ENCODE data around the gene RNASEH2B. TPM values are rescaled to one million over a fixed set of nuclear protein-coding genes. Genes with fewer than 3 reads are reported as not detected.

The RNASEH2B gene
- total and polyA plus RNA-seq, 2 experiments from 2014 or later = 39.0 to 64.8 TPM

DNA sequence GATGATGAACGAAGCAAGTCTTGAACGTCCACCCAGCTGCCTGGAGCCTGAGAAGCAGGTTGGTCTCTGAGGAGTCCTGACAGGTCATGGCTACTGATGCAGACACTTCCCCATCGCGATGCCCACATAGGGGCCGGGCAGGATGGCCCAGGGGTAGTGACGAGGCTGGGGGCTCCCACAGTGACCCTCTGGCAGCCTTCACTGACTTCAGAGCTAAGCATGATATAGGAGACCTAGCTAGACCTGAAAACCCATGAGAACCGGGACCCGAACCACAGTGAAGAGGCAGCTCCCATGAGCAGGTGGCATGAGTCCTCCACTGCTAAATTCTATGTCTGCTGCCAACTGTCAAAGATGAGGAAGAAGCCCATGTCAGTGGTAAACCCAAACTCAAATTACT is 91.7 kb downstream of the RNASEH2B start:
- Mint-ChIP-seq H3K9me3 (no peaks in the 10 kb centered on the region), H3K36me3 (ENCODE audit: low read depth) (no peaks in the 10 kb centered on the region), H3K4me3 (no peak overlapping the region), H3K27me3 (ENCODE audit: insufficient read depth, low read depth, poor library complexity) (peaks cover 2% of the 10 kb centered on the region), H3K4me1 (peaks cover 21% of the 10 kb centered on the region), H3K27ac (no peak overlapping the region)
- Histone ChIP-seq H3K27ac (ENCODE audit: low read depth) (no peak overlapping the region), H4K20me1 (replicated peaks; ENCODE audit: insufficient read depth) (no peaks in the 10 kb centered on the region), H3K9me2 (ENCODE audit: insufficient read depth) (peaks cover 7% of the 10 kb centered on the region; the same call in 1 of the 2 replicates), H2AFZ (no peak overlapping the region), H3K4me3 (no peak overlapping the region), H3K4me1 (ENCODE audit: insufficient read depth) (peaks cover 8% of the 10 kb centered on the region), H3K79me2 (replicated peaks; ENCODE audit: insufficient read depth) (no peaks in the 10 kb centered on the region), H3K27me3 (ENCODE audit: insufficient read depth) (no peaks in the 10 kb centered on the region), H3K36me3 (ENCODE audit: insufficient read depth) (no peaks in the 10 kb centered on the region), H3F3A (replicated peaks; ENCODE audit: low read depth) (no peaks in the 10 kb centered on the region), H3K4me2 (no peak overlapping the region)
- TF ChIP-seq POLR2AphosphoS5 (IDR thresholded peaks at IDR 0.05; ENCODE audit: low read depth) (no peak), EZH2 (IDR thresholded peaks at IDR 0.05; ENCODE audit: low read depth, unreplicated experiment) (no peak), EZH2phosphoT487 (IDR thresholded peaks at IDR 0.05; ENCODE audit: unreplicated experiment) (no peak), STAT1 (IDR thresholded peaks at IDR 0.05; ENCODE audit: unreplicated experiment) (no peak), ZNF114 (CRISPR knock-in tag; IDR thresholded peaks at IDR 0.05) (no peak)
- TF ChIP-seq, protein P1, sequence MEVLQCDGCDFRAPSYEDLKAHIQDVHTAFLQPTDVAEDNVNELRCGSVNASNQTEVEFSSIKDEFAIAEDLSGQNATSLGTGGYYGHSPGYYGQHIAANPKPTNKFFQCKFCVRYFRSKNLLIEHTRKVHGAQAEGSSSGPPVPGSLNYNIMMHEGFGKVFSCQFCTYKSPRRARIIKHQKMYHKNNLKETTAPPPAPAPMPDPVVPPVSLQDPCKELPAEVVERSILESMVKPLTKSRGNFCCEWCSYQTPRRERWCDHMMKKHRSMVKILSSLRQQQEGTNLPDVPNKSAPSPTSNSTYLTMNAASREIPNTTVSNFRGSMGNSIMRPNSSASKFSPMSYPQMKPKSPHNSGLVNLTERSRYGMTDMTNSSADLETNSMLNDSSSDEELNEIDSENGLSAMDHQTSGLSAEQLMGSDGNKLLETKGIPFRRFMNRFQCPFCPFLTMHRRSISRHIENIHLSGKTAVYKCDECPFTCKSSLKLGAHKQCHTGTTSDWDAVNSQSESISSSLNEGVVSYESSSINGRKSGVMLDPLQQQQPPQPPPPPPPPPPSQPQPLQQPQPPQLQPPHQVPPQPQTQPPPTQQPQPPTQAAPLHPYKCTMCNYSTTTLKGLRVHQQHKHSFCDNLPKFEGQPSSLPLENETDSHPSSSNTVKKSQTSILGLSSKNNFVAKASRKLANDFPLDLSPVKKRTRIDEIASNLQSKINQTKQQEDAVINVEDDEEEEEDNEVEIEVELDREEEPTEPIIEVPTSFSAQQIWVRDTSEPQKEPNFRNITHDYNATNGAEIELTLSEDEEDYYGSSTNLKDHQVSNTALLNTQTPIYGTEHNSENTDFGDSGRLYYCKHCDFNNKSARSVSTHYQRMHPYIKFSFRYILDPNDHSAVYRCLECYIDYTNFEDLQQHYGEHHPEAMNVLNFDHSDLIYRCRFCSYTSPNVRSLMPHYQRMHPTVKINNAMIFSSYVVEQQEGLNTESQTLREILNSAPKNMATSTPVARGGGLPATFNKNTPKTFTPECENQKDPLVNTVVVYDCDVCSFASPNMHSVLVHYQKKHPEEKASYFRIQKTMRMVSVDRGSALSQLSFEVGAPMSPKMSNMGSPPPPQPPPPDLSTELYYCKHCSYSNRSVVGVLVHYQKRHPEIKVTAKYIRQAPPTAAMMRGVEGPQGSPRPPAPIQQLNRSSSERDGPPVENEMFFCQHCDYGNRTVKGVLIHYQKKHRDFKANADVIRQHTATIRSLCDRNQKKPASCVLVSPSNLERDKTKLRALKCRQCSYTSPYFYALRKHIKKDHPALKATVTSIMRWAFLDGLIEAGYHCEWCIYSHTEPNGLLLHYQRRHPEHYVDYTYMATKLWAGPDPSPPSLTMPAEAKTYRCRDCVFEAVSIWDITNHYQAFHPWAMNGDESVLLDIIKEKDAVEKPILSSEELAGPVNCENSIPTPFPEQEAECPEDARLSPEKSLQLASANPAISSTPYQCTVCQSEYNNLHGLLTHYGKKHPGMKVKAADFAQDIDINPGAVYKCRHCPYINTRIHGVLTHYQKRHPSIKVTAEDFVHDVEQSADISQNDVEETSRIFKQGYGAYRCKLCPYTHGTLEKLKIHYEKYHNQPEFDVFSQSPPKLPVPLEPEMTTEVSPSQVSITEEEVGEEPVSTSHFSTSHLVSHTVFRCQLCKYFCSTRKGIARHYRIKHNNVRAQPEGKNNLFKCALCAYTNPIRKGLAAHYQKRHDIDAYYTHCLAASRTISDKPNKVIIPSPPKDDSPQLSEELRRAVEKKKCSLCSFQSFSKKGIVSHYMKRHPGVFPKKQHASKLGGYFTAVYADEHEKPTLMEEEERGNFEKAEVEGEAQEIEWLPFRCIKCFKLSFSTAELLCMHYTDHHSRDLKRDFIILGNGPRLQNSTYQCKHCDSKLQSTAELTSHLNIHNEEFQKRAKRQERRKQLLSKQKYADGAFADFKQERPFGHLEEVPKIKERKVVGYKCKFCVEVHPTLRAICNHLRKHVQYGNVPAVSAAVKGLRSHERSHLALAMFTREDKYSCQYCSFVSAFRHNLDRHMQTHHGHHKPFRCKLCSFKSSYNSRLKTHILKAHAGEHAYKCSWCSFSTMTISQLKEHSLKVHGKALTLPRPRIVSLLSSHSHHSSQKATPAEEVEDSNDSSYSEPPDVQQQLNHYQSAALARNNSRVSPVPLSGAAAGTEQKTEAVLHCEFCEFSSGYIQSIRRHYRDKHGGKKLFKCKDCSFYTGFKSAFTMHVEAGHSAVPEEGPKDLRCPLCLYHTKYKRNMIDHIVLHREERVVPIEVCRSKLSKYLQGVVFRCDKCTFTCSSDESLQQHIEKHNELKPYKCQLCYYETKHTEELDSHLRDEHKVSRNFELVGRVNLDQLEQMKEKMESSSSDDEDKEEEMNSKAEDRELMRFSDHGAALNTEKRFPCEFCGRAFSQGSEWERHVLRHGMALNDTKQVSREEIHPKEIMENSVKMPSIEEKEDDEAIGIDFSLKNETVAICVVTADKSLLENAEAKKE (CRISPR knock-in tag; IDR thresholded peaks at IDR 0.05) = no peak
- DNase-seq (ENCODE audit: low spot score) (no peak), ATAC-seq (no peak)

DNA sequence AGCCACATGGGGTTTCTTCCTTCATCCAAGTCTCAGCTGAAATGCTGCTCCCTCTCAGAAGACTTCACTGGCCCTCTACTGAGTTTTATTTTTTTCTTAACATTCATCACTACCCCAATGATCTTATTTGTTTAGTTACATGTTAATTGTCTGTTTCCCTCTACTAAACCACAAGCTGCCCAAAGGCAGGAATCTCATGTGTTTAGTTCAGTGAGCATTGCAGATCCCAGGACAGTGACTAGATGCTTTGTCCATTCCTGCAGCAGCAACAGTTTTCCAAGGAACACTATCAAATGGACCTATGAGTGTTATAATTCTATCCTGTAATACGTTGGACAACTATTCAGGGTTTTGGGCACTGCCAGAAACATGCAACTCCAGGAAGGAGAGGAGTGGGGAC is 93.1 kb downstream of the RNASEH2B start:
- H4K20me1 ChIP-seq (replicated peaks; ENCODE audit: insufficient read depth) = no peaks in the 10 kb centered on the region
- no peak overlapping the region for H3K4me2 ChIP-seq
- peaks cover 7% of the 10 kb centered on the region; the same call in 1 of the 2 replicates for H3K9me2 ChIP-seq (ENCODE audit: insufficient read depth)
- H3K9me3 Mint-ChIP-seq = no peaks in the 10 kb centered on the region
- no peak overlapping the region for H2AFZ ChIP-seq
- DNase-seq (ENCODE audit: low spot score) (no peak), ATAC-seq (no peak)
- peaks cover 8% of the 10 kb centered on the region for H3K4me1 ChIP-seq (ENCODE audit: insufficient read depth)
- peaks cover 2% of the 10 kb centered on the region for H3K27me3 Mint-ChIP-seq (ENCODE audit: insufficient read depth, low read depth, poor library complexity)
- H3K27ac ChIP-seq (ENCODE audit: low read depth) = no peak overlapping the region
- no peaks in the 10 kb centered on the region for H3K36me3 Mint-ChIP-seq (ENCODE audit: low read depth)
- H3K79me2 ChIP-seq (replicated peaks; ENCODE audit: insufficient read depth) = no peaks in the 10 kb centered on the region
- H3K4me3 ChIP-seq = no peak overlapping the region
- H3K4me3 Mint-ChIP-seq = no peak overlapping the region
- no peaks in the 10 kb centered on the region for H3K27me3 ChIP-seq (ENCODE audit: insufficient read depth)
- H3K27ac Mint-ChIP-seq = no peak overlapping the region
- peaks cover 21% of the 10 kb centered on the region for H3K4me1 Mint-ChIP-seq
- H3F3A ChIP-seq (replicated peaks; ENCODE audit: low read depth) = no peaks in the 10 kb centered on the region
- H3K36me3 ChIP-seq (ENCODE audit: insufficient read depth) = no peaks in the 10 kb centered on the region
- TF ChIP-seq ZNF331 (CRISPR knock-in tag; IDR thresholded peaks at IDR 0.05; ENCODE audit: low read depth) (no peak), NANOG (IDR thresholded peaks at IDR 0.05; ENCODE audit: borderline replicate concordance) (no peak), ZNF114 (CRISPR knock-in tag; IDR thresholded peaks at IDR 0.05) (no peak), STAT1 (IDR thresholded peaks at IDR 0.05; ENCODE audit: unreplicated experiment) (no peak)
- TF ChIP-seq, protein P2, sequence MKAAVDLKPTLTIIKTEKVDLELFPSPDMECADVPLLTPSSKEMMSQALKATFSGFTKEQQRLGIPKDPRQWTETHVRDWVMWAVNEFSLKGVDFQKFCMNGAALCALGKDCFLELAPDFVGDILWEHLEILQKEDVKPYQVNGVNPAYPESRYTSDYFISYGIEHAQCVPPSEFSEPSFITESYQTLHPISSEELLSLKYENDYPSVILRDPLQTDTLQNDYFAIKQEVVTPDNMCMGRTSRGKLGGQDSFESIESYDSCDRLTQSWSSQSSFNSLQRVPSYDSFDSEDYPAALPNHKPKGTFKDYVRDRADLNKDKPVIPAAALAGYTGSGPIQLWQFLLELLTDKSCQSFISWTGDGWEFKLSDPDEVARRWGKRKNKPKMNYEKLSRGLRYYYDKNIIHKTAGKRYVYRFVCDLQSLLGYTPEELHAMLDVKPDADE (IDR thresholded peaks at IDR 0.05) = no peak

Measured in GM23338 (cell line).